ENCODE measurements around the gene C10orf95.

DNA sequence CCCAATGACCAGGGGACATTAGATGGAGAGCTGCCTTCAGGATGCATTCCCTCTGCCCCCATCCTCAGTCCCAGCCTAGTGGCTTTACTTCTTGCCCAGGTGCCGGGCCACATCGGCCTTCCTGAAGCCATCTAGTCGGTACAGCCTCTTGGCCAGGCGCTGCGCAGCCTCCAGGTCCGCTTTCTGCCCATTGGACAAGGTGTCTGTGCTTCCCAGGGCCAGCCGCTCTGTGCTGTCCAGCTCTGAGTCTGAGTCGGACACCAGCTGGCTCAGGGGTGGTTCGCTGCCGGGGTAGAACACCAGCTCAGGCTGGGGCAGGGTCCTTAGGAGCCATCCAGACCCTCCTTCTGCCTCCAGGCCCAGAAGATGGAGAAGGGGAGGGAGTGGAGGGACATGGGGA, 39.0 kb downstream of the C10orf95 start:
- TF ChIP-seq, protein P1, sequence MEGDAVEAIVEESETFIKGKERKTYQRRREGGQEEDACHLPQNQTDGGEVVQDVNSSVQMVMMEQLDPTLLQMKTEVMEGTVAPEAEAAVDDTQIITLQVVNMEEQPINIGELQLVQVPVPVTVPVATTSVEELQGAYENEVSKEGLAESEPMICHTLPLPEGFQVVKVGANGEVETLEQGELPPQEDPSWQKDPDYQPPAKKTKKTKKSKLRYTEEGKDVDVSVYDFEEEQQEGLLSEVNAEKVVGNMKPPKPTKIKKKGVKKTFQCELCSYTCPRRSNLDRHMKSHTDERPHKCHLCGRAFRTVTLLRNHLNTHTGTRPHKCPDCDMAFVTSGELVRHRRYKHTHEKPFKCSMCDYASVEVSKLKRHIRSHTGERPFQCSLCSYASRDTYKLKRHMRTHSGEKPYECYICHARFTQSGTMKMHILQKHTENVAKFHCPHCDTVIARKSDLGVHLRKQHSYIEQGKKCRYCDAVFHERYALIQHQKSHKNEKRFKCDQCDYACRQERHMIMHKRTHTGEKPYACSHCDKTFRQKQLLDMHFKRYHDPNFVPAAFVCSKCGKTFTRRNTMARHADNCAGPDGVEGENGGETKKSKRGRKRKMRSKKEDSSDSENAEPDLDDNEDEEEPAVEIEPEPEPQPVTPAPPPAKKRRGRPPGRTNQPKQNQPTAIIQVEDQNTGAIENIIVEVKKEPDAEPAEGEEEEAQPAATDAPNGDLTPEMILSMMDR (IDR thresholded peaks at IDR 0.05; ENCODE audit: insufficient read depth, low read depth, low read length) = no peak
- TF ChIP-seq EZH2 (IDR thresholded peaks at IDR 0.05; ENCODE audit: insufficient read depth, low read length) = no peak
